ENCODE data around the gene GPC6.

GPC6 gene

DNA sequence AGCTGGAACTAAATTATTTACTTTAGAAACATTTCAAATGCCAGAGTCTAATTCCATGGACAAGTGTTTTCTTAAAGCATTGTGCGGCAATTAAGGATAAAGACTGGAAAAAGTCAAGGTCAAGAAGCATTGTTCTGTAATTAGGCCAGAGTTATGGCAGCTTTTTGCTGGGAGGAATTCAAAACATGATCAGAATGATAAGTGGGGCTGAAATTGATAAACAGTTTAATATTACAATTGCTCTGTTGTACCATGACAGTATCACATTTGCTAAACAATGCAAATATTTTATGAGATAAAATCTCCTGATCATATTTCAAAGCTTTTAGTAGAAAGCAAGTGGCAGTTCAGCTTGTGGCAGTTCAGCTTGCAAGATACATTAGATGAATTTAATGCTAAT, 513.7 kb downstream of the GPC6 start:
- DNase-seq (ENCODE audit: low read depth): peak; percentile 25

DNA sequence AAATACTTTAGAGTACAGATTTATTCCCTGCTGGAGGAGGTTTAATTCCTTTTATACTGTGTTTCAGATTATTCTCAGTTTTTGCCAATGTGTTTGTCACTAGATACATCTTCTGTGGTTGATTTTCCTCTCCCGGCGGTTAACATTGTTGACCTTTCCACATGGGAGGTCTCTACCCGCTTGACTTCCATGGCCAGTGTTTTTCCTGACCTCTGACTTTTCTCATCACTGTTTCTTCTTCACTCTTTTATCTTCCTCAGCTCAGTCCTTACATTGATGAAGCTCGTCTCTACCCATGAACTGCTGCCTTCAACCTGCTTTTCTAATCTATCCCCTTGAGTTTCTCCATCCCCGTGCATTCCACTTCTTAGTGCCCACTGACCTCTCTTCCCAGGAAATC, 517.4 kb downstream of the GPC6 start:
- no peak for DNase-seq (ENCODE audit: low read depth)

DNA sequence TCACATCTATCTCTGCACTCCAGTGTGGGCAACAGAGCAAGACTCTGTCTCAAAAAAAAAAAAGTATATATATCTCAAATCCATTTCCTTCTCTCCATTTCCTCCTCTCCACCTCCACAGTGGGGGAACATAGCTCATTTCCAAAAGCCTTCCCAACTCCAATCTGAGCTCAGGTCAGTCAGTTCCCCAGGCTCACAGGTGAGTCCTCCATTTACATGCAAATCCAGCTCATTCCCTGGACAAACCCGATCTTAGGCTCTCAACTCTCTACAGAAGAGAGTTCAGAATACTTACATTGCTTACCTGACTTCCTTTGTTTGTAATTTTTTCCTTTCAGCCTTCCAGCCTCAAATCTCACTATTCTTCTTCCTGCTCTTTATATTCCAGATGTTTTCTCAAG, 518.3 kb downstream of the GPC6 start:
- no peak for DNase-seq (ENCODE audit: low read depth)

DNA sequence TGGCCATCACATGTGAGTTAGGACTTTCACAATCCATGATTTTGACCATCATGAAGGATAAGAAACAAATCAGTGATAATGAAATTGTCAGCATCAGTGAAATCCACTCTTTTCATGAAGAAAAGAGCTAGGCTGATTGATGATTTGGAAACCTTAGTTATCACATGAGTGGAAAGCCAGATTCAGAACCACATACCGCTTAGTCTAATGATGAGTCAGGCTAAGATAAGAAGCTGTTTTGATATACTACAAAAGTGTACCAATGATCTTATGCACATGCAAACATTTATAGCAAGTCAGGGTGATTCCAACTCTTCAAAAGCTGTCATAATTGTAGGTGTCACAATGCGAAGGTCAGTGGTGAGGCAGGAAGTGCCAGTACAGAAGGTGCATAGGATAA, 519.3 kb downstream of the GPC6 start:
- no peak for DNase-seq (ENCODE audit: low read depth)

GRCh38 chr13:93746589-93746988, 520.0 kb downstream of the GPC6 start:
- DNase-seq (ENCODE audit: low read depth): no peak

DNA sequence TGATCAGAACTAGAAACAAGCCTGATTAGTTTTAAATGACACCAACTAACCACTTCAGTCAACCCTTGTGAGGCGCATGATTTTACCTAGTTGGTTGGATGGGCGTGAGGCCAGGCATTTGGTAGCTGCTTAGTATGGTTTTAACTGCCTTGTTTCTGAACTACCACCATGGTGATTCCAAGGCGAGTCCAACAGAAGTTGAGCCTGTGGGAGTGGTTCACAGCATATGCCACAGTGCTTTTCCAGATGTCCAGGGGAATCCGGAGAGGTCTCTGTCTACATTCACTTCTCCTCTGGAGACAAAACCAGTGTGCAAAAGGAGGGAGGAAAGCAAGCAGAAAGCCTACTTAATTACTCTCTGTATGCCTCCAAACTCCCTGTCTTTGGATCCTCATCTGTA, 524.1 kb downstream of the GPC6 start:
- DNase-seq (ENCODE audit: low read depth): no peak

GRCh38 chr13:93751117-93751516, 524.5 kb downstream of the GPC6 start:
- no peak for DNase-seq (ENCODE audit: low read depth)

DNA sequence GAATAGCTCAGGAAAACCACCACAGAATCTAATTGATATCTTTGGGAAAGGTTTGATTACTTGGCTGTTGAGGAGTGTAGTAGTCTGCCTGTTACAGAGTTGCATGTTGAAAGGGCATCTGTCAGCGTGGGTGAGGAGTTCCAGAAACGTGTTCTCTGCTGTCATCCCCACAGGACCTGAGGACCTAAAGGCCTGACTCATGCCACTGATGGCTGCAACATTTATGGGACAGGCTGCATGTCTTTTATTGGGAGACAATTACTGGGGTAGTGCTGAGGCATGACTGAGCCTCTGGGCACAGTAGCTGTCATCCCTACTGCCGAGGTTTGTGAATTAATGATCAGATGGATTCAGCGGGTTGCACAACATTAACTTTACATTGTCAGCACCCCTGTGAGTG, 525.9 kb downstream of the GPC6 start:
- DNase-seq (ENCODE audit: low read depth): no peak

DNA sequence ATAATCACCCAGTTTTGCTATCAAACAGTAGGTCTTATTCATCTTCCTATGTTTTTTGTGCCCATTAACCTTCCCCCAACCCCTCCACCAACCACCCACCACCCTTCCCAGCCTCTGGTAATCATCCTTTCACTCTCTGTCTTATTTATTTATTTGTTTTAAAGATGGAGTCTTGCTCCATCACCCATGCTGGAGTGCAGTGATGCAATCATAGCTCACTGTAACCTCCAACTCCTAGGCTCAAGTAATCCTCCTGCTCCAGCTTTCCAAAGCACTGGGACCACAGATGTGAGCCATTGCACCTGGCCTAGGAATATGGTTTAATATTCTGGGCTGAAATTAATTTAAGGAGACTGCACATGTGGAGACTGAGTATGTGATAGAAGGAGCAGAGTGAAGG, 527.0 kb downstream of the GPC6 start:
- DNase-seq (ENCODE audit: low read depth): no peak

GRCh38 chr13:93755341-93755740, 528.7 kb downstream of the GPC6 start:
- no peak for DNase-seq (ENCODE audit: low read depth)

DNA sequence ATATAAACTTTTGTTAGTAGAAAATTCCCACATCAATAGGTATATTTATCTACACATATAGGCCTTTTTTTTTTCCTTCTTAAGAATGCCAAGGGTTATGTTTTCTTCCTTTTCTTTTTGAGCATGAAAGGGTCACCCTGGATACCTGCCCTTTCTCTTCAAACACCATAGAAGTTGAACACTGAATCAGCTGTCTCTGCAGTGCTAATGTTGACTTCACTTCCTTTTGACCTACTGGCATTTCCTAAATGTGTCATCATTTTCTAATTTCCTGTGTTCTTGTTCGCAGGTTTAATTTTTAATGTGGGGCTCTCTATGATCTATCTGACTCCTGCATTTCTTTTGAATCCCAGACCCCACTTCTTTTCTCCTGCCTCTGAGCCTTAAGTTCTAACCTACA, 532.0 kb downstream of the GPC6 start:
- no peak for DNase-seq (ENCODE audit: low read depth)

DNA sequence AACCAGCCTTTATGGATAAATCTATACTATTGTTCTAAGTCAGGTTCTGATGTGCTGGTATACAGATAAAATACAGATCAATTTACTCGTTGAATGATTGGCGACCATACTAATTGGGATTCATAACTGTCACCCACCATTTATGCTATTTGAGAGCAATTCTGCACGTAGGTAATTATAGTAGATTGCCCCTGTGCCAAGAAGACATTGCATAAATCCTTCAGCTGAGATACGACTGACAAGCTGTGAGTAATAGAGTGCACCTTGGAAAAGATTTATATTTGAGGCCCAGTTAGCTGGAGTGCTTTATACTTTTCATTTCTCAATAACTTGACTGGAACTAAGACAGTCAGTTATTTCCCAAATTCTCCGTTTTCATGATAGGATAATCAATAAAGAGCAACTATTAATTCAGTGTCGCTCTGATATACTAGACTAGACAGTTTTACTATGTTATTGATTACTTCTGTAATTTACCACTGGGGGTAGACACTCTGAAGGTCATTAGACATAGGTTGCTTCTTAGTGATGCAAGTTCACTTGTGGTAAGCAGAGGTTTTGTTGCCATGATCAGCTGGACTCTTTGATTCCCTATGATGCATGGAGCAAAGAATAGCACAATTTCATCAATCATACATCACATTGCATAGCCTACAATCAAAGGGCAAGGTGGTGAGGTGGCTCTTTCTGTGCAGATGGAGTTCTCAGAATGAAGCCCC, 536.3 kb downstream of the GPC6 start:
- DNase-seq (ENCODE audit: low read depth): no peak

GRCh38 chr13:93765062-93765461, 538.5 kb downstream of the GPC6 start:
- DNase-seq (ENCODE audit: low read depth): no peak

DNA sequence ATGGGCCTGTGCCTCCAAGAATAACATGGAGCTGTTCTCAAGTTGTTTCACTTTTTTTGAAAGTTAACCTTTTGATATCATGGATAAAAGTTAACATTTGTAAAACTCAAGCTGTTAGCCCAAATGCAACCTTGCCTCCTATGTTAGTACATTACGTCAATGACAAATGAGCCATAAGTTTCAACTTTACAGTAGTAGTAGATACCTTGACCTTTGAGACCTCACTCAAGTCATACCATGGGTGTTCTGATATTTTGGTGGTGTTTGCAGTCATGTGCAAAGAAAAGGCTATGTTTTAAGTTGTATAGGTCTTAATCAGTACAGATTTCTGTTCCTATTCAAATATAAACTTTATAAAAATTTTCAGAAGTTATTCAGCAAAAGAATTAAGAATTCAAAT, 539.2 kb downstream of the GPC6 start:
- DNase-seq (ENCODE audit: low read depth): no peak

DNA sequence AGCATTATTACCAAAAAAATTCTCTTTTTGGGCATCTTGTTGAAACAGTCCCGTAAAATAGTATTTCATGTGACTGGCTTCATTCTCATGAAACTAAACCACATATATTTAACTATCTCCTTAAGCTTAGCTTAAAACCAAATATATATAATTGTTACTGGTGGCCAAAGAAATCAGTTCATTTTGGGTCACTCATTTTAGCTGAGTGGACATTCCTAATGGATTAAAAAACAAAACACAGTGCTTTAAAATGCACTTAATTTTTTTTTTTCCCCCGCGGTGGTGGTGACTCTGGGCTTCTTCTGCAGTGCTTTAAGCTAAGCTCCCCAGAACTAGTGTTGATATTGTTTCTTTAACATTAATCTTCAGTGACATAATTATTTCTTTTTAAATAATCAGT, 540.1 kb downstream of the GPC6 start:
- DNase-seq (ENCODE audit: low read depth): no peak

GRCh38 chr13:93767180-93767916, 540.7 kb downstream of the GPC6 start:
- DNase-seq (ENCODE audit: low read depth): no peak

DNA sequence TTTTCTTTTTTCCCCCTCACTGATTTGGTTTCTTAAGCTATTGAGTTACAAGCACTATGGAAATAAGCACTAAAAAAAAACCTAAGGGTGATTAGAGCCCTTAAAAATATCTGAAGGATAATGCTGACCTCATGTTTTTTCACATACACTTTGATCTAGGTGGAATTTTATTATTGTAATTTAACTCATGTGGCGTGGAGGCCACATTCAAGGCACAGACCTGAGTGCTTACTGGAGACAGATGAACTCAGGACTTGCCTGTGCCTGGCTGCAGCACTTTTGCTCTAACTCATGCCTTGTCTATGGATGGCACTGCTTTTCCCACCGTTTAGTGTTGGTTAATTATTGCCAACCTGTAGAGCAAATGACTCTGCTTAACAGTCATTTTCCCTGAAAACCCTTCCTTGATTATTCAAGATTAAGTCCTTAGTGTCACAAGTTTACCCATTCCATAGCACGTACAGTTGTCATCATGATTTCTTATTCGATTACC, 541.4 kb downstream of the GPC6 start:
- DNase-seq (ENCODE audit: low read depth): no peak

GRCh38 chr13:93769101-93769500, 542.5 kb downstream of the GPC6 start:
- DNase-seq (ENCODE audit: low read depth): peak; percentile 53

DNA sequence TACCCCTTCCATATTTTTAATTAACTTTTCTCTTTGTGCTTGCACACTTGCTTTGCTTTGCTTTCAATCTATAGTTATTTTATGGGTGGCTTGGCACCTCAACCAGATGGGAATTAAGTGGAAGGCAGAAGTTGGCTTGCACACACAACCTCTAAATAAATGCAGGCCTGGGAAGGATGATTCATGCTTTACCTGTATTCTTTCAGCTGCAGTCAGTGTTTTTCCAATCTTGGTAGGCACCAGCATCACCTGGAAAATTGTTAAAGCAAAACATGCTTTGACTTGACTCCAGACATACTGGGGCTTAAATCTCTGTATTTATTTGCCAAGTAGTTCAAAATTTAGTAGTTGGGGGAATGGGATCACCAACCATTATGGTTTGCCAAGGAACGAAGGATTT, 543.0 kb downstream of the GPC6 start:
- DNase-seq (ENCODE audit: low read depth): no peak

GRCh38 chr13:93771227-93771626, 544.6 kb downstream of the GPC6 start:
- no peak for DNase-seq (ENCODE audit: low read depth)

DNA sequence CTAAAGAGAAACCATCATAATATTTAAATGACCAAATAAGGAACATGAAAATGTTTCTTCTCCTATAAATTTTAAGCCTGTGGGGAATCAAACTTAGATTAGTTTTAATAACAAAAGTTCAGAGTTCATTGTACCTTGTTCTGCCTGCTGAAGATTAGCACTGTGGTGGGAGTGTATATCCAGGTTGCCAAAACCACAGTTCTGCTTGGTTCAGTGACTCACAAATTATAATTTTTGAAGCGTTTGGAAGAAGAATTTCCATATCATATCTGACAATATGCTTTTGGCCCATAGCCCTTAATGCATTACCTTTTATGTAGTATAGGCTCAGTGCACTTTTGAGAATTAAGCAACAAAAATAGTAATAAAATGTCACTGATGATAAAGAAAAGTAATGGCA, 545.2 kb downstream of the GPC6 start:
- DNase-seq (ENCODE audit: low read depth): no peak

DNA sequence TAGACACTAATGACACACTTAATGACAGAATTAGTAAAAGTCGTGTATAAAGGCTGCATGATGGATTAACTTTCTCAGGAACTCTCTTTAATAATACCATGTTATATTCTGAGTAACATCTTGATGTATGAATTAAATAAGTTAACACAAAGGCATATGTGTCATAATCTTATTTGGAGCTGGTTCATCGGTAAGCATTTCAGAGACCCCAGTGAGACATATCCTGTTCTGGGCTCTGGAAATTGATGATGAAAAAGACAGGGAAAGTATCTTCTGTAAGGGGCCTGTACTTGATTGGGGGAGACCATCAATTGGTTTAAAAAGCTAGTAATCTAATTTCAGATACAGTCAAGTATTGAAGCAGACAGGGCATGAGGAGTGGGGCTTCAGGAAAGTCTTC, 547.9 kb downstream of the GPC6 start:
- DNase-seq (ENCODE audit: low read depth): no peak

- no peak for DNase-seq (ENCODE audit: low read depth)
These were observed 548.4 kb downstream of the GPC6 start for GRCh38 chr13:93775027-93775426.

Data from fibroblast of gingiva (primary cell).